ENCODE results near the gene CFAP46.

CFAP46 gene

DNA sequence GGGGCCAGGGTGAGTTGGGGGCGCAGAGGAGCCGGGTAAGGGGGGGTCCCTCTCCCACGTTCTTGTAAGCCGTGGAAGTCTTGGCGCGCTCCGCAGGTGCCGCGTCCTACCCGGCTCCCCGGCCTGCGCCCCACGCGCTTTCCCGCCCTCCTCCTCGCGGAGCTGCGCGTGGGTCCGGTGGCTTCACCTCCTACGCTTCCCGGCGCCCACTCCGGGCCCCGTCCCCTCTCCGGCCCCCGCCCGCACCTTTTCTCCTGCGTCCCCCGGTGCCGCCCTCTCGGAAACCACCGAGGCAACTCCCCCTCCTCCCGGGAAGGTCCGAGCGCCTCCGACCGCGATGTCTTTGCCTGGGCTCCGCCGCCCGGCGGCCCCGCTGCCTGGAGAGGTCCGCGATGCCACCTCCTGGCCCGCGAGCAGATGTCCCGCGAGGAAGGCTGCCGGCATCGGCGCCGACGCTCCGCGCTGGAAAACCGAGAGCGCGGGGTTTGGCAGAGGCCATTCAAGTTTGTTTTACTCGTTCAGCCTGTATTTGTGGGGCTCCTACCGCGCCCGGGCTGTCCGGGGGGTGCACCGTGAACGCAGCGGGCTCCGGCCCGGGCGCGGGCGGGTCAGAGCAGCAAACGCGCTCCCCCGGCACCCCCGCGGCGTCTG is 154.1 kb downstream of the CFAP46 start:
- DNase-seq (ENCODE audit: low read depth in 1 of 2, low spot score in 1 of 2) = no peak
- in situ Hi-C loops (cut with HindIII; ENCODE audit: low pct_unique_long_range_greater_than_20kb, low sequenced_read_pairs) = no loop called here
- TF ChIP-seq JUND (IDR thresholded peaks at IDR 0.05; ENCODE audit: low read depth) = no peak

DNA sequence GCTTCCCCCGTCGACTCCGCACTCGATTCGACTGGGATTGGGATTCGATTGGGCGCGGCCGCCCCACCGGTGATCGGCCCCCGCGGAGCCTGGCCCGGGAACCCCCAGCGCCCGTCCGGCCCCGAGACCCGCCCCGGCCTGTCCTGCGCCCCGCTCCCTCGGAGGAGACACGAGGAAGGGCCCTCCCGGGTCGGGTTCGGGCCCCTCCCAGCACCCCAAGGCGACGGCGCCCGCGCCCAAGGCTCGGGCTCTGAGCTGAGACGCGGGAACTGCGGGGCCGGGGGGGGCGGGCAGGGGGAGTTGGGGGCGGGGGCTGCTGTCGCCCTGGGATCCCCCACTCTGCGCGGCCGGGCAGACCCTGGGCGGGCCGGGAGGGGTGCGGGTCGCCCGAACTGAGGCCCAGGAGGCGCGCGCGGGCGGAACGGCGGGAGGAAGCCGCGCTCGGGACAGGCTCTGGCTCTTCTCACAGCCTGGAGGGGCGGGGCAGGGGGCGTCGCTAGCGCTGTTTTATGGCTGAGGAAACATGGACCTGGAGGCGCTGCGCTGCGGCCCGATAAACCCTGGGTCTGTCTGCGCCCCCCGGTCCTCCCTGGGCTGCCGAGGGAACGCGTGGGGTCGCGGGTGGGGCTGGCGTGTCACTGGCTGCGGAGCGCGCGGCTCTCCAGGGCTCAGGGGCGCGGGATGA is 154.7 kb downstream of the CFAP46 start:
- DNase-seq (ENCODE audit: low read depth in 1 of 2, low spot score in 1 of 2) = no peak
- in situ Hi-C loops (cut with HindIII; ENCODE audit: low pct_unique_long_range_greater_than_20kb, low sequenced_read_pairs) = no loop called here
- no peak for TF ChIP-seq JUND (IDR thresholded peaks at IDR 0.05; ENCODE audit: low read depth)

DNA sequence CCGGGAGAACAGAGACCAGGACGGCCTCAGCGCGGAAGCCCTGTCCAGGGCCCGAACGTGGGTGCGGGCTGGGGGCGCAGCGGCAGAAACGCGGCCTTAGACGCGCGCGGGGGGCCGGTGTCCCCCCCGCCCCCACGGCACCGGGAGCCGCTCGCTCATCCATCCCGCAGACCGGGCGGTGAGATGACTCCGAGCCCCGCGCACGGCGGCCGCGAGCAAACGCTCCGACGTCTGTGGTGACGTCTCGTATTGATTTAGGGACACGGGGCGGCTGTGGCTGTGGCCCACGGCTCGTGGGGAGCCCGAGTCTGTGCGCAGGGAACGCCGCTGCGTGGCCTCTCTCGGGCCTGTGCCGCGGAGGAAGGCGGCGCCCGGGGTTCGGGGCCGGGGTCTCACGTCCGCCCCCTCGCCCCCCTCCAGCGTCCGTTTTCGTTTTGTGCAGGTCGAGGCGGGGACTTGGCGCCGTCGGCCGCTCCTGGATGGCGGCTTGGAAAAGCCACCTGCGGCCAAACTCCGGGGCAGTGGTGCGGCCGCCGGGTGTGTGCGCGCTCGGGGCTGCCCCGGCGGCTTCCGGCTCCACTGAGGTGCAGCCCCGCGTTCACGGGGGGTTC is 155.4 kb downstream of the CFAP46 start:
- no peak for TF ChIP-seq JUND (IDR thresholded peaks at IDR 0.05; ENCODE audit: low read depth)
- in situ Hi-C loops (cut with HindIII; ENCODE audit: low pct_unique_long_range_greater_than_20kb, low sequenced_read_pairs) = no loop called here
- no peak for DNase-seq (ENCODE audit: low read depth in 1 of 2, low spot score in 1 of 2)

GRCh38 chr10:132786476-132786883 is 155.9 kb downstream of the CFAP46 start:
- DNase-seq (ENCODE audit: low read depth in 1 of 2, low spot score in 1 of 2) = no peak
- no peak for TF ChIP-seq JUND (IDR thresholded peaks at IDR 0.05; ENCODE audit: low read depth)
- in situ Hi-C loops (cut with HindIII; ENCODE audit: low pct_unique_long_range_greater_than_20kb, low sequenced_read_pairs) = no loop called here

- no peak for DNase-seq (ENCODE audit: low read depth in 1 of 2, low spot score in 1 of 2)
- in situ Hi-C loops (cut with HindIII; ENCODE audit: low pct_unique_long_range_greater_than_20kb, low sequenced_read_pairs) = no loop called here
- TF ChIP-seq JUND (IDR thresholded peaks at IDR 0.05; ENCODE audit: low read depth) = no peak
Observed at GRCh38 chr10:132785723-132786475, 156.5 kb downstream of the CFAP46 start, which contains the start of gene NKX6-2. Gene NKX6-2, minus strand, starts transcription at chr10:132786147. Its CDS starts 199 bp downstream, at chr10:132785948.

DNA sequence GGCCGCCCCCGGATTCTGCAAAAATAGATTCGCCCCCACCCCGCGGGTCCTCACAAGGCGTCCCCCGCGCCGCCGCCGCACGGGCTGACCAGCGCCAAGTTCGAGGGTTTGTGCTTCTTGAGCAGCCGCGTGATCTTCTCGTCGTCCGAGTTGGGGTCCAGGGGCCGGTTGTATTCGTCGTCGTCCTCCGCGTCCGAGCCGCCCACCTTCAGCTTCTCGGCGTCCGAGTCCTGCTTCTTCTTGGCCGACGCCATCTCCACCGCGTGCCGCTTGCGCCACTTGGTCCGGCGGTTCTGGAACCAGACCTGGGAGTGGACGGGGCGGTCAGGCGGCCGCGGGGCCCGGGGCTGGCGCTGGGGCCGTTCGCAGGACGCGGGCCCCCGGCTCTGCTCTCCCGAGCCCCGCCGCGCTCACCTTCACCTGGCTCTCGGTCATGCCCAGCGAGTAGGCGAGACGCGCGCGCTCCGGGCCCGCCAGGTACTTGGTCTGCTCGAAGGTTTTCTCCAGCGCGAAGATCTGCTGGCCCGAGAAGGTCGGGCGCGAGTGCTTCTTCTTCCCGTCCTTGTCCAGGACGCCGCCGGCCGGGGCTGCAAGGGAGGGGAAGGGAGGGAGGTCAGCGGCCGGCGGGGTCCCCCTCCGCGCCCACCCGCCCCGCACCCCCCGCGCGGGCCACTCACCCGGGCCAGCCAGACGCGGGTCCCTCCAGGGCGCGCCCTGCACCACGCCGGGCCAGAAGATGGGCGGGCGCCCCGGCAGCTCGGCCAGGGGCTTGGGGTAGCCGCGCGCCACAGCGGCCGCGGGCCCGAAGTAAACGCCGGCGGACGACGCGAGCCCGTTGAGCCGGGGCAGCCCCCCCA is 157.3 kb downstream of the CFAP46 start:
- in situ Hi-C loops (cut with HindIII; ENCODE audit: low pct_unique_long_range_greater_than_20kb, low sequenced_read_pairs) = no loop called here
- DNase-seq (ENCODE audit: low read depth in 1 of 2, low spot score in 1 of 2) = no peak
- TF ChIP-seq JUND (IDR thresholded peaks at IDR 0.05; ENCODE audit: low read depth) = no peak

DNA sequence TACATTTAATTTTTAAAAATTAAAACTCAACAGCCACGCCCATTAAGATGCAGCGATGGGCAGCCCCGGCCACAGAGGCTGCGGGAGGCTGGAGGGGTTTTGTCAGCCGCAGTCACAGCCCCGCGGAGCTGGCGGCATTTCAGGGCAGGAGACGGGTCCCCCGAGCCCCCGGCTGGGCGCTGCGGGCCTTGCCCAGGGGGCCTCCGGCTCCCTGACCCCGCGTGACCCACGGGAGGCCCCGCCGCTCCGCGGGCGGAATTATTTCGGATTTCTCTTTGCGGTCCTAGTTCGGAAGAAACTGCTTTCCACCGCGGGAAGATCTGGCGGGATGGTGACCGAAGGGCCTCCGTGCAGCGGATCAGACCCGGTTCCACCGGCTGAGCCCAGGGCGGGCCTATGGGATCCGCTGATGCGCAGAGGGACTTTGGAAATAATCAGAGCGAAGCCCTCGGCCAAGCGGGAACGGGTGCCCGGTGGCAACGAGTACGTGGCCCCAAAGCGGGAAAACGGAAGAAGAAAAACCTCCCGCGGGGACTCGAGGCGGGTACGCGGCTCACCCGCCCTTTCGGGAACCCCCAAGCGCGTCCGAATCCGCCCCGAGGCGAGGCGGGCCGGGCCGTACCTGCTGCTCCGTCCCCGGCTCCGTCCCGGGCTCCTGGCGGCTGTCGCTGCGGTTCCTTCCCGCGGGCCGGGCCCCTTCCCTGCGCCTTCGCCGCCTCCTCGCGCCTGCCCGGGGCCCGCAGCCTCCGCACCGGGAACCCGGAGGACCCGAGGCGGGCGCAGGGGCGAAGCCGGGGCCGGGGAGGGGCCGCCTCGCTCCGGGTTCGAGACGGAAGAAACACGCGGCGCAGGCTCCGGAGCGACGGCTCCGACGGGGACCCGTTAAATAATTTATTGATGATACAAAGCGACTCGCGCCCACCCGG is 158.2 kb downstream of the CFAP46 start:
- no peak for DNase-seq (ENCODE audit: low read depth in 1 of 2, low spot score in 1 of 2)
- in situ Hi-C loops (cut with HindIII; ENCODE audit: low pct_unique_long_range_greater_than_20kb, low sequenced_read_pairs) = no loop called here
- no peak for TF ChIP-seq JUND (IDR thresholded peaks at IDR 0.05; ENCODE audit: low read depth)

DNA sequence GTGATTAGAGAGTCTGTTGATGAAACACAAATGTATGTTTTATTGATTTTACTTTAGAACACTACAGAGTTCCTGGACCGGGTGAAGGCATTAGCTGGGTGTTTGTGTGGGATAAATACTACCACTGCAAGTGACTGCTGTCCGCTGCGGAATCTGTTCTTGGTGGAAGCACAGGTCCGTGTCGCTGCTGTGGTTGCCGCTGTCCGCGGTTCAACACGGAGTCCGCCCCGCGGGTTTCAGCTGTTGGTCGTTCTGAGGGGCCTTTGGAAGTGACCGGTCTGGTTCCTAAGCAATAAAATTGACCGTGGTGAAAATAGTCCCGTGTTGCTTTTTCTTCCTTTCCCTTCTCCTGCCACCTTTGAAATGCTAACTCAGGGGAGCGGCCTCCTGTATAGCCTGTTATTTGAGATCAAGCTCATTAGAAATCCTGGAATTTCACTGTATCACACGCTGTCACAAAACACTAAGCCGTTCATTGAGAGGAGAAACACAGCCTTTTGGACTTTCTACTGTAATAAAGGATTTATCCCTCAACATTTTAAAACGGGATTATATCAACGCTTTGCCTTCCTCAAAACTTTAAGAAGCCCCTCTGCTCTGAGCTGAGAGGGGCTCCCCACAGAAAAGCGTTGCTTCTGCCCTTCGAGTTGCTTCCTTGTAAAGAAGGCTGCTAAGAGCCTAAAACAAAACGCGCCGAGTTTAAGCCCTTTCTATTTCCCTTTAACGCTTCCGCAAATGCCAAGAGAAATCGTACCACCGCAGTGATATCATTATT is 159.0 kb downstream of the CFAP46 start:
- in situ Hi-C loops (cut with HindIII; ENCODE audit: low pct_unique_long_range_greater_than_20kb, low sequenced_read_pairs) = no loop called here
- TF ChIP-seq JUND (IDR thresholded peaks at IDR 0.05; ENCODE audit: low read depth) = no peak
- DNase-seq (ENCODE audit: low read depth in 1 of 2, low spot score in 1 of 2) = no peak

DNA sequence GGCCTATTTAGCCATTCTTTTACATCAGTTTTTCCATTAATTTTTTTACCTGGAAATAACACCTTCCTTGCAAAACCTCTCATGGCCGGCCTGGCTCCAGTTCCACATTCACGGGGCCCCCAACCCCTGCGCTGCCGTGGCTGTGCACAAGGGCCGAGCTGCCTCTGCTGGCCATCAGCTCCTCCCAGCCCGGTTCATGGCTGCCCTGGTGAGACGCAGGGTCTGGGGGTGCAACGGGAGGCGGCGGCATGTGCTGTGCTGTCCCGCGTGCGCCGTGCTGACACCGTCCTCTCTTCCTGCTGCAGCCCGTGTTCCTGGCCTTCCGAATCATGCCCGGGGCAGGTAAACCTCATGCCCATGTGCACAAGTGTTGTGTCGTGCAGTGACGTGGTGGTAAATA is 160.8 kb downstream of the CFAP46 start:
- TF ChIP-seq JUND (IDR thresholded peaks at IDR 0.05; ENCODE audit: low read depth) = no peak
- in situ Hi-C loops (cut with HindIII; ENCODE audit: low pct_unique_long_range_greater_than_20kb, low sequenced_read_pairs) = no loop called here
- no peak for DNase-seq (ENCODE audit: low read depth in 1 of 2, low spot score in 1 of 2)

DNA sequence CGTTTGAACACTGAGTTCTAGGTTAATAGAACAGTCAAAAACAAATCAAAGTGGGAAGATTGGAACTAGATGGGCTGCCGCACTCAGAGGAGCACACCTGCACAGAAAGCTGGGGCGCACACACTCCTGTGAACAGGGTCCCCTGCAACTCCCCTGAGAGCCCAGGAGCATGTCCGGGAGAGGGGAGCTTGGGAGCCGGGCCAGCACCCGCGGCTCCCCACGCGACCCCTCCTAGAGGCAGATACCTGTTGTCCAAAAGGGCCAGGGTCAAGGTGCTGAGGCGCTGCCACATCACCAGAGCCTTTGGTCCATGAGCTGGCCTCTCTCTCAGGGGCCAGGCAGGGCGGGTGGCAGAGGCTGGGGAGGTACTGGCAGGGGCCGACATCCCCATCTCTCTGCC is 162.0 kb downstream of the CFAP46 start:
- in situ Hi-C loops (cut with HindIII; ENCODE audit: low pct_unique_long_range_greater_than_20kb, low sequenced_read_pairs) = no loop called here
- no peak for TF ChIP-seq JUND (IDR thresholded peaks at IDR 0.05; ENCODE audit: low read depth)
- no peak for DNase-seq (ENCODE audit: low read depth in 1 of 2, low spot score in 1 of 2)

All from T47D (cell line).